ENCODE results near the gene UBC.

DNA sequence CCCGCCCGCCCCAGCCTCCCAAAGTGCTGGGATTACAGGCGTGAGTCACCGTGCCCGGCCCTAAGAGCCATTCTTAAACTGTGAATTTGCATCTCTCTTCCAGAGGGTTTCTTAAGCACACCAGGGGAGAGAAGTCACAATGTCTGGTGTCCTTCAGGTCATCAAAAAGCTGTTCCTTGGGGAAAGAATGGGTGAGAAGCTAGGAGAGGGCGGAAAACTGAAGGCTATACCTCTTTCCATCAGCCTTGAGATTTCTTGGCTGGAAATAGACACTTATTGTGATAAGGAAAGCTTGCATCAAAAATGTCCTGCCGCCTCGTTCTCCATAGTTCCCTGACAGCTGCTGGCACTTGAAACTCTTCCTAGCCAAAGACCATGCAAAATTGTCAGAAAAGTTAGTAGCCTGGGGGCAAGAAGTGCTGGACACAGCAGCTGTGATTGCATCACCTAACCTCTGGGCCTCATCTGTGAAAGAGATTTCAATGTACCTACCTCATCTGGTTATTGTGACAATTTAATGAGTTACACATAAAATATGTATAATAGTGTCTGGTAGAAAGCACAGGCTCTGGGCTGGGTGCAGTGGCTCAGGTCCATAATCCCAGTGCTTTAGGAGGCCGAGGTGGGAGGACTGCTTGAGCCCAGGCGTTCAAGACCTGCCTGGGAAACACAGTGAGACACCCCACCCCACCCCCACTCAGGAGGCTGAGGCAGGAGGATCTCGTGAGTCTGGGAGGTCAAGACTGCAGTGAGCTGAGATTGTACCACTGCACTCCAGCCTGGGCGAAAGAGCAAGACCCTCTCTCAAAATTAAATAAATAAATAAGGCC lies 9.7 kb upstream of the UBC start:
- no peak for TF ChIP-seq EZH2 (IDR thresholded peaks at IDR 0.05; ENCODE audit: borderline replicate concordance, low read depth, low read length, poor library complexity, severe bottlenecking)
- TF ChIP-seq, protein P1, sequence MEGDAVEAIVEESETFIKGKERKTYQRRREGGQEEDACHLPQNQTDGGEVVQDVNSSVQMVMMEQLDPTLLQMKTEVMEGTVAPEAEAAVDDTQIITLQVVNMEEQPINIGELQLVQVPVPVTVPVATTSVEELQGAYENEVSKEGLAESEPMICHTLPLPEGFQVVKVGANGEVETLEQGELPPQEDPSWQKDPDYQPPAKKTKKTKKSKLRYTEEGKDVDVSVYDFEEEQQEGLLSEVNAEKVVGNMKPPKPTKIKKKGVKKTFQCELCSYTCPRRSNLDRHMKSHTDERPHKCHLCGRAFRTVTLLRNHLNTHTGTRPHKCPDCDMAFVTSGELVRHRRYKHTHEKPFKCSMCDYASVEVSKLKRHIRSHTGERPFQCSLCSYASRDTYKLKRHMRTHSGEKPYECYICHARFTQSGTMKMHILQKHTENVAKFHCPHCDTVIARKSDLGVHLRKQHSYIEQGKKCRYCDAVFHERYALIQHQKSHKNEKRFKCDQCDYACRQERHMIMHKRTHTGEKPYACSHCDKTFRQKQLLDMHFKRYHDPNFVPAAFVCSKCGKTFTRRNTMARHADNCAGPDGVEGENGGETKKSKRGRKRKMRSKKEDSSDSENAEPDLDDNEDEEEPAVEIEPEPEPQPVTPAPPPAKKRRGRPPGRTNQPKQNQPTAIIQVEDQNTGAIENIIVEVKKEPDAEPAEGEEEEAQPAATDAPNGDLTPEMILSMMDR (conservative IDR thresholded peaks at IDR 0.05; ENCODE audit: low read depth, low read length), result no peak

Data from A673 (cell line).